WTC11 (cell line): Measurements from ENCODE around the gene SFT2D1. TPM values are rescaled to one million over a fixed set of nuclear protein-coding genes. Genes with fewer than 3 reads are reported as not detected.

Experiments used
- ATAC-seq: fragments of 200-7000 bp; cut with Tn5 transposase; 2 replicates; pipeline ENCODE4 v1.10.0; 2021; ENCODE audit warnings: mild to moderate bottlenecking, moderate library complexity
- CTCF ChIA-PET: fragments of 300-600 bp; sonication (Branson Sonifier 250); formaldehyde crosslinking; loops from one replicate; lab custom pipeline; 2021; ENCODE audit warnings: antibody characterized with exemption; lab: Charles Lee
- POLR2A ChIA-PET: fragments of 350-600 bp; sonication (Branson Sonifier 250); formaldehyde crosslinking; loops from one replicate; lab custom pipeline; 2021; ENCODE audit warnings: antibody characterized with exemption; lab: Charles Lee
- DNase-seq: peaks from one replicate; pipeline ENCODE4 v3.0.0; 2021; ENCODE audit warnings: low spot score
- H3K27ac Mint-ChIP-seq: 2 replicates; pipeline ENCODE4 v1.8.0; 2021; ENCODE audit warnings: mixed read lengths
- H3K27me3 Mint-ChIP-seq: 2 replicates; pipeline ENCODE4 v1.8.0; 2021; ENCODE audit warnings: low read depth, mild to moderate bottlenecking, moderate library complexity, mixed read lengths
- H3K36me3 Mint-ChIP-seq: 2 replicates; pipeline ENCODE4 v1.8.0; 2021; ENCODE audit warnings: mixed read lengths
- H3K4me1 Mint-ChIP-seq: 2 replicates; pipeline ENCODE4 v1.8.0; 2022; ENCODE audit warnings: mixed read lengths
- H3K4me3 Mint-ChIP-seq: 2 replicates; pipeline ENCODE4 v1.8.0; 2021; ENCODE audit warnings: mild to moderate bottlenecking, moderate library complexity, mixed read lengths
- H3K9me3 Mint-ChIP-seq: 2 replicates; pipeline ENCODE4 v1.8.0; 2021; ENCODE audit warnings: mixed read lengths
- ATF6 ChIP-seq: sonication (generic); formaldehyde crosslinking; IDR thresholded peaks from 2 replicates; pipeline ENCODE4 v1.8.1; 2023; ENCODE audit warnings: mild to moderate bottlenecking, missing genetic modification reagents
- CTCF ChIP-seq: fragments of 200-600 bp; IDR thresholded peaks from 2 replicates; pipeline ENCODE4 v1.8.0; 2022; ENCODE audit warnings: antibody characterized with exemption
- FOXK1 ChIP-seq: sonication (generic); formaldehyde crosslinking; IDR thresholded peaks from 2 replicates; pipeline ENCODE4 v1.8.0; 2022; ENCODE audit warnings: mild to moderate bottlenecking, moderate library complexity, missing genetic modification reagents
- GABPB1 ChIP-seq: sonication (generic); formaldehyde crosslinking; IDR thresholded peaks from 2 replicates; pipeline ENCODE4 v1.8.1; 2023; ENCODE audit warnings: mild to moderate bottlenecking, missing genetic modification reagents
- HMGA2 ChIP-seq: fragments of 250-450 bp; sonication (Bioruptor Pico); IDR thresholded peaks from 2 replicates; pipeline ENCODE4 v1.4.0; 2021; ENCODE audit warnings: mild to moderate bottlenecking, moderate library complexity
- IRF2 ChIP-seq: sonication (generic); formaldehyde crosslinking; IDR thresholded peaks from 2 replicates; pipeline ENCODE4 v1.8.0; 2022; ENCODE audit warnings: low read depth, missing genetic modification reagents, borderline replicate concordance
- MAX ChIP-seq: sonication (generic); formaldehyde crosslinking; IDR thresholded peaks from 2 replicates; pipeline ENCODE4 v1.8.0; 2022; ENCODE audit warnings: mild to moderate bottlenecking, missing genetic modification reagents
- MYBL2 ChIP-seq: sonication (generic); formaldehyde crosslinking; IDR thresholded peaks from 2 replicates; pipeline ENCODE4 v1.8.1; 2023; ENCODE audit warnings: mild to moderate bottlenecking, moderate library complexity, missing genetic modification reagents
- NFE2L1 ChIP-seq: sonication (generic); formaldehyde crosslinking; IDR thresholded peaks from 2 replicates; pipeline ENCODE4 v1.8.1; 2023; ENCODE audit warnings: missing genetic modification reagents
- NFYB ChIP-seq: sonication (generic); formaldehyde crosslinking; conservative IDR thresholded peaks from 2 replicates; pipeline ENCODE4 v1.8.0; 2022; ENCODE audit warnings: low read depth, missing genetic modification reagents
- SP1 ChIP-seq: sonication (generic); formaldehyde crosslinking; conservative IDR thresholded peaks from 2 replicates; pipeline ENCODE4 v1.8.1; 2022; ENCODE audit warnings: missing genetic modification reagents
- ZMAT4 ChIP-seq: fragments of 250-450 bp; sonication (Bioruptor Pico); IDR thresholded peaks from 2 replicates; pipeline ENCODE4 v1.9.0; 2021; ENCODE audit warnings: mild to moderate bottlenecking
- ZNF532 ChIP-seq: fragments of 250-450 bp; sonication (Bioruptor Pico); IDR thresholded peaks from 2 replicates; pipeline ENCODE4 v1.9.0; 2021; ENCODE audit warnings: mild to moderate bottlenecking, borderline replicate concordance
- ZNF671 ChIP-seq: fragments of 250-450 bp; sonication (Bioruptor Pico); IDR thresholded peaks from 2 replicates; pipeline ENCODE4 v1.8.0; 2021; ENCODE audit warnings: mild to moderate bottlenecking
- ZSCAN18 ChIP-seq: fragments of 250-450 bp; sonication (Bioruptor Pico); IDR thresholded peaks from 2 replicates; pipeline ENCODE4 v2.1.2; 2022; ENCODE audit warnings: mild to moderate bottlenecking, moderate library complexity
- total RNA-seq: library from RNA; stranded (reverse); gene quantifications from 3 replicates; pipeline ENCODE4 v1.2.3, GENCODE V29; 2021

The SFT2D1 gene
- total RNA-seq, 1 experiment from 2014 or later: 53.1 TPM

GRCh38 chr6:166338854-166339253 is 3.5 kb downstream of the SFT2D1 start (continued):
- TF ChIP-seq ATF6 (CRISPR knock-in tag): no peak
- TF ChIP-seq, all 79 proteins: peak for 0

GRCh38 chr6:166336847-166337246 is 5.5 kb downstream of the SFT2D1 start:
- ChIA-PET POLR2A (no interaction called here), CTCF (interaction anchor here (1.2 to 1.7 kb wide), 2 partner anchors 23 to 29 kb away, joined by 3 to 4 read pairs; partner anchors contain the start of gene PRR18)
- no peak overlapping the region for H3K4me3 Mint-ChIP-seq
- DNase-seq (no peak), ATAC-seq (no peak)
- peaks cover 30% of the 10 kb centered on the region for H3K4me1 Mint-ChIP-seq
- H3K36me3 Mint-ChIP-seq: peaks cover 24% of the 10 kb centered on the region
- H3K9me3 Mint-ChIP-seq: no peaks in the 10 kb centered on the region
- TF ChIP-seq SP1 (no peak), ZNF671 (CRISPR knock-in tag) (no peak), ZSCAN18 (CRISPR knock-in tag) (no peak), NFYB (CRISPR knock-in tag) (no peak), ZNF532 (CRISPR knock-in tag) (no peak), HMGA2 (CRISPR knock-in tag) (no peak)
- no peak overlapping the region for H3K27ac Mint-ChIP-seq
- H3K27me3 Mint-ChIP-seq: no peaks in the 10 kb centered on the region

- H3K36me3 Mint-ChIP-seq: peaks cover 24% of the 10 kb centered on the region
- POLR2A ChIA-PET: no interaction called here
- no peak overlapping the region for H3K4me3 Mint-ChIP-seq
- H3K9me3 Mint-ChIP-seq: no peaks in the 10 kb centered on the region
- no peak for ATAC-seq
- CTCF ChIA-PET: interaction anchor here (1.7 kb wide), 1 partner anchor 22 kb away, joined by 4 read pairs; no protein-coding TSS in a partner anchor
- no peak overlapping the region for H3K27ac Mint-ChIP-seq
- DNase-seq: no peak
- H3K27me3 Mint-ChIP-seq: no peaks in the 10 kb centered on the region
- peaks cover 33% of the 10 kb centered on the region for H3K4me1 Mint-ChIP-seq
- TF ChIP-seq IRF2 (CRISPR knock-in tag): no peak
- TF ChIP-seq MAX (CRISPR knock-in tag): no peak
- TF ChIP-seq MYBL2 (CRISPR knock-in tag): no peak
- TF ChIP-seq ZSCAN18 (CRISPR knock-in tag): no peak
- no peak for TF ChIP-seq CTCF
- no peak for TF ChIP-seq NFE2L1 (CRISPR knock-in tag)
- no peak for TF ChIP-seq GABPB1 (CRISPR knock-in tag)
- TF ChIP-seq FOXK1 (CRISPR knock-in tag): no peak
- TF ChIP-seq ZMAT4 (CRISPR knock-in tag): no peak
Observed at GRCh38 chr6:166335378-166336302, 6.7 kb downstream of the SFT2D1 start.
